Measurements from ENCODE around the gene CCDC174.
"Not testable (repeated sequence)": the region's sequence is repeated elsewhere in the genome, so short reads cannot be mapped to it uniquely, and the experiment has no call there.

Gene CCDC174

DNA sequence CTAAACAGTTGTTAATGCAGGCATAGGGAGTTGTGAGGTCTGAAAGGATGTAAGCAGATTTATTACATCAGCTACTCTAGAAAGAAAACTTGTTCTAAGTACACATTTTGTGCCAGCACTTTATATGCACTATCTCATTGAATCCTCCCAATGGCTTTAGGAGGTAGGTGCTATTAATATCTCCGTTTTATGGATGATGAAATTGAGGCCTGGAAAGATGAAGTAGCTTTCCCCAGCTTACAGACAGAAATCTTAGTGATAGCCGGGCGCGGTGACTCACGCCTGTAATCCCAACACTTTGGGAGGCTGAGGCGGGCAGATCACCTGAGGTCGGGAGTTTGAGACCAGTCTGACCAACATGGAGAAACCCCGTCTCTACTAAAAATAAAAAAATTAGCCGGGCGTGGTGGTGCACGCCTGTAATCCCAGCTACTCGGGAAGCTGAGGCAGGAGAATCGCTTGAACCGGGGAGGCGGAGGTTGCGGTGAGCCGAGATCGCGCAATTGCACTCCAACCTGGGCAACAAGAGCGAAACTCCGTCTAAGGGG is 872 bp downstream of the CCDC174 start:
- DNase-seq (ENCODE audit: low spot score): not testable (repeated sequence)

DNA sequence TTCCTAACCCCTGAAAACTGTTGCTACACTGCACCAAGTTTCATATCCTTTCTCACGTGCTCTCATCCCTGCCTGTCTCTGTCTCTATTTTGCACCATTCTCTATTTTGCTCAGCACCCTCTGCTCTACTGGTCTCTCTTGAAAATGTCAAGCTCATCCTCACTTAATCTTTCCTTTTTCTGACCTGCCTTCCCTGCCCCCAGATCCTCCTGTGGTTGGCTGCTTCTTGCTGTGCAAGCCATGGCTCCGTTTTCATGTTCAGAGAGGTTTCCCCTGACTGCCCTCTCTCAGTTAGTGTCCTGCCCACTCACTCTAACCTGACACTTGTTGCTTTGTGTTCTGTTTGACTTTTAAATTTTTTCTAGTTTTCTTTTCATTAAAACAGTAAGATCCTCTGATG is 6.0 kb downstream of the CCDC174 start:
- DNase-seq (ENCODE audit: low spot score): no peak

- no peak for DNase-seq (ENCODE audit: low spot score)
Measured at GRCh38 chr3:14658978-14659377, 7.4 kb downstream of the CCDC174 start.

DNA sequence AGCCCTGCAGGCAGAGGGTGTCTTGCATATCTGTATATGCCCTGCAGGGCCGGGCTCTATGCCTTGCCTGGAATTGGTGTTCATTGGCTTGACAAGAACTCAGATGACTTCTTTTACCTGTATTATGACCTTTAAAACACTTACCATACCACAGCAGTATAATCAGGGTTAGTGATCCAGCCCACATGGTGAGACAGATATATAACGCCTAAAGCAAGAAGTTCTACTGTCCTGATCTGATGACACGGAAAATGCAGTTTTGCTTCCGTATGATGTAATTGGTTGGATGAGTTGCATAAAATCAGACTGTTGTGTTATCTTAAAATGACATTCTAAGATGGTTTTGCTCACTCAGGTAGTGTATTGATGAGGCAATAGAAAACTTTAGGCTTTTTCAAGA is 9.4 kb downstream of the CCDC174 start:
- DNase-seq (ENCODE audit: low spot score): no peak

DNA sequence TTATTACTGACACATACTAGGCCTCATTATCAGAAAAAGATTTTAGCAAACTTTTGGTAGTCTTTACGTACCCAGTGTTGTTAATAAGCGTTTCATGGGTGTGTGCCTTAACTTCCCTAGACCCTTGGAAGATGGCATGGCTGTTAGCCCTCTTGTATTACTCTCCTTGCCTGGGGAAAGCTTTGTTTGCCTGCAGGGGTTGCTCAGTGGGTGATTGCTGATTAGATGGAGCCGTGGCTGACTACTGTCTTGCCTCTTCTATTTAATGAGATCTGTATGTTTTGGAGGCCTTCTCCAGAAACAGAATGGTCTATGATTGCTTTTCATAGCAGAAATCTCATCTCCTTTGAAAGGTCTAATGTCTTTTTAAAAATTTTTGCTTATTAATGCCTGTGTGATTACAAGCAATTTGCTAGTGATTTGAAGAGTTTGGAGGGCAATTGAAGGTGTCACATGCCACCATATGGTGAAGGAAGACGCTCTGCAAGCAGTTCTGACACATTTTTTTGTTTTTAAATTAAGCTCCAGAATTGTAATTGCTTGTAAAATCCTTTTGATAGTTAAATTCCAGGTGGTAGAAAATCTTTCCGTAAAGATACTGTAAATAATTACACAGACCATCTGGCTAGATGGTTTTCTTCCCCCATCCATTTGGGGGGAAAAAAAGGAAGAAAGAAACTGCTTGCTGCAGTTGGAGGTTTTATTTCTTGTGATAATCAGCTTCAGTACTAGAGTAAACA is 12.0 kb downstream of the CCDC174 start:
- DNase-seq (ENCODE audit: low spot score): no peak

DNA sequence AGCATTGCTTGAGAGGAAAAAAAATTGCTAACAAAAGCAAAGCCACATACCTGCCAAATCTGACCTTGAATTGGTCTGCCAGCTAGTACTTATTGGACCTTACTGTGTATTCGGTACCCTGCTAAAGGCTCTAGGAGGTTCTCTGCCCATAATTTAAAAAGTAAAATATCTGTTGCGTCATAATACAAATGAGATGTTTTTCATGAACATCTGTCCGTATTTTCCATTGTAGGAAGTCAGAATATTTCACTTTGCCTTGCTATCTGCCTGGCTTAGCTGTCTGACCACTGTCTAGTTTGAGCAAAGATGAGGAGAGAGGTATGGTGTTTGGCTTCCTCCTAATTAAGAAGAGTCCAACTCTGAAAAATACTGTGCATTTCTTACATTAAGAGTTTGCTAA is 12.6 kb downstream of the CCDC174 start:
- no peak for DNase-seq (ENCODE audit: low spot score)

GRCh38 chr3:14672588-14672987 is 21.0 kb downstream of the CCDC174 start:
- no peak for DNase-seq (ENCODE audit: low spot score)

DNA sequence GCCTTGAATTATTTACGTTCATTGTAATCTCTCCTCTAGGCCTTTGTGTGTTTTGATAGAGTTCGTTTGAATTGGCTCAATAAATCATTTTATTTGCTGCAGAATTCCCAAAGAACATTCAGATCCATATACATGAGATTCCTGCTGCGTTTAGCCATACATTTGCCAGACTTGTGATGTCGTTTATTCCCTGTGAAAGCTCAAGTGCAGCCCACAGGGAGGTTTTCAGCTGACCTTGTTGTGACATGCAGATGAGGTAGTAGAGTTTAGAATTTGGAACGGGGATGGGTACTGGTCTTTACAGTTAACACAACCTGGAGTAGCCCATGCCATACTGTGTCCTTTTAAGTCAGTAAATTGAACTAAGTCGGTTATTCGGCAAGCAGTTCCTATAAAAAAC is 23.3 kb downstream of the CCDC174 start, which contains the start of gene C3orf20:
C3orf20 (plus strand) TSS at position 301 of the 400 bp plus-strand sequence. CDS start 7,573 bp downstream, outside the sequence.
- DNase-seq (ENCODE audit: low spot score): no peak

DNA sequence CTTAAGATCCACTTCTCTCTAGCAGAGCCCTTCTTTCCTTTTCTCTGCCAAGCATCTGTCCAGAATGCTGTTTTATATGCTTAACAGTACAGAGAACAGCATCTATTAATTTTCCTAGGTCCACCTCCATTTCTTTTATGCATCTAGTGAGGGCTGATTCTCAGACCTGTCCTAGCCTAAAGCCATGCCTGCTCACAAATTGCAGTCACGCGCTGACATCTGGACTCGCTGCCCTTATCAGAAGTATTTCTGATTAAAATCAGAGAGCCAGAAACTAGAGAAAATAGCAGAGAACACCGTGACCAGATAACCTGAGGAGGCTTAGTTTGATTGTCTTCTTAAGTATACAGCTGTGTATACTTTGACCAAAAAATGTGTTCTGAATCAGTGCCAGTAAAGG is 25.3 kb downstream of the CCDC174 start:
- DNase-seq (ENCODE audit: low spot score): no peak

- DNase-seq (ENCODE audit: low spot score): no peak
Measured at GRCh38 chr3:14678015-14678503, 26.5 kb downstream of the CCDC174 start.

DNA sequence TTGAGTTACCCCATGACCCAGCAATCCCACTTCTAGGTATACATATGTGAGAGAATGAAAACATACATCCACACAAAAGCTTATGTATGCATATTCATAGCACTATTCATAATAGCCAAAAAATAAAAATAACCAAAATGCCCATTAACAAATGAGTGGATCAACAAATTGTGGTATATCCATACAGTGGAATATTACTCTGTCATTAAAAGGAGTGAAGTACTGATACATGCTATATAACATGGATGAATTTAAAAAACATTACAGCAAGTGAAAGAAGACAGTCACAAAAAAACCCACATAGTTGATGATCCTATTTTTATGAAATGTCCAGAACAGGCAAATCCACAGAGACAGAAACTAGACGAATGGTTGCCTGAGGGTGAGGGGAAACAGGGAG is 28.6 kb downstream of the CCDC174 start:
- no peak for DNase-seq (ENCODE audit: low spot score)

DNA sequence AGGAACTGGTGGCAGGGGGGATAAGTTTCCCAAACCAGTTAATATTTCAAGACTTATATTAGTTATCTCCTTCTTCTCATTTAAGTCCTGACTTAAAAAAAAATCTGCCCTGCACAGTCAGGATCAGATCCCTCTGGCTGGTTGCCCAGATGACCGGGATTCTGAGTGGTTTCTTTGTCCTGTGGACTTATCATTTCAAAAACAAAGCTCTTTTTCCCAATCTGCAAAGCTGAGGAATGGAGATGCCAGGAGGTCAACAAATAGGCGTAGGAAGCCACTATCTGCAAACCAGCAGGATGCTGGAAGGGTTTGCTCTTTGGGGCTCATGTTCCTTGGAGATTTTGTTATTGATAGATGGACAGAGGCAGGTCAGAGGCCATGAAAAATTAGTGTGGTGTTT is 29.2 kb downstream of the CCDC174 start:
- DNase-seq (ENCODE audit: low spot score): no peak

DNA sequence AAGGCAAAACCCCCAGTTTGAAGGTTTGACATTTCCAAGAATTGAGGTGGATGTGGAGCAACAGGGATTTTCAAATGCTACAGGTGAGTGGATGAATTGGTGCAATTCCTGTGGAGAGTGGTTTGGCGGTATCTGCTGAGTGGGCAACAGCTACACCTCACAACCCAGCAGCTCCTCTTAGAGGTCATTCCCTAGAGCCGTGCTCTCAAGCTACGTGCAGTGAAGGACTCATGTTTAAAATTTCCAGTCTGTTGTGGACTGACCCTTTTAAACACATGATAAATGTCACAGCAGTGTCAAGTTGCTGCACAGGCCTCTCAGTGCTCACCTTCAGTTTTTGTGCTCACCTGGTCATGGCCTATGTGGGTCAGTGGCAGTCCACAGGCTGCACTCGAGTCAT is 32.9 kb downstream of the CCDC174 start:
- DNase-seq (ENCODE audit: low spot score): no peak

DNA sequence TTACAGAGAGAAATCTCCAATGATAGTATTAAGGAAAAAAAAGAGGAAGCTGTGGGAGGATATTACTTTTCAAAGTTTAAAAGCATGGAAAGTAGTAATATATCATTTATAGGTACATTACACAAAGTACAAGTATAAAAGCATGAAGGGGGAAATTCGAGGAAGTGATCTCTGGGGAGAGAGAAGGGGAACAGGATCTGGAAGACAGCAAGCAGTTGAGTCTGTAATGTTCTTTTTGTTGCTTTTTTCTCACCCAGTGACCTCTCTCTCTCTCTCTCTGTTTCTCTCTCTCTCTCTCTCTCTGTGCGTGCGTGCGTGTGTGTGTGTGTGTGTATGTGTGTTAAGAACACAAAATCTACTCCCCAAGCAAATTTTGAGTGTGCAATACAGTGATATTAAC is 33.6 kb downstream of the CCDC174 start:
- no peak for DNase-seq (ENCODE audit: low spot score)

DNA sequence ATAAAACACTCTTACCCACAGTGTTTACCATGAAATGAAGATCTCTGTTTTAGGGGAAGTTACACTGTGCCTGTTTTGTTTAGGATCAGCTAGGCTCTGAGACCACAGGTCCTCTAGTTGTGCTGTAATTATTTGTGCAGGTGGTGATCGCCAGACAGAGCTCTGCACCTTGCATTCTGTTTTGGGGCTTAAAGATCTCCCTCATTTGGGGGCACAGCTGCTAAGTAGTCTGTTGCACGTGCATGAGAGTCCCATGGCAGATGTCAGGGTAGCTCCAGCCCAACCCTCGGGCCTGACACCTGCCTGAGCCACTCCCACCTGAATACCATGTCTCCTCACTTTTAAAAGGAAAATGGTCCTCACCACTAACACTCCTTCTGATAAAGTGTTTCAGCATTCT is 35.8 kb downstream of the CCDC174 start:
- DNase-seq (ENCODE audit: low spot score): no peak

DNA sequence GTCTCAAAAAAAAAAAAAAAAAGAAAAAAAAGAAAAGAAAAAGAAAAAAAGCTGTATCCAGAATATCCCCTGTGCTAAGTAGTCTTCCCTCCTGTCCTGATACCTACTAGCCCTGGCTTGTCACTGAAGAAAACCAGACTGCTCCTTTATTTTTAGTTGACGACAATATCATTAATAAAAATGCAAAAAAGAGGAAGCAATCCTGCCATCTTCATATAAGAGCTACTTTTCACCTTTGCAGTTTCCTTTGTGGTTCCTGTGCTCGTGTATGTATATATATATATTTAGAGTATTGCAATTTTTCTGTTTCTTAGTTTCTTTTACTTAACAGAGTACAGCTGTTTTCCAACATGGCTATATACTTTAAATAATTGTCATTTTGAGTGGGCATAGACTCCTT is 37.0 kb downstream of the CCDC174 start:
- DNase-seq (ENCODE audit: low spot score): no peak

GRCh38 chr3:14689247-14689980 is 37.9 kb downstream of the CCDC174 start:
- DNase-seq (ENCODE audit: low spot score): no peak

GRCh38 chr3:14691239-14691638 is 39.7 kb downstream of the CCDC174 start:
- no peak for DNase-seq (ENCODE audit: low spot score)

GRCh38 chr3:14691719-14692118 is 40.2 kb downstream of the CCDC174 start:
- DNase-seq (ENCODE audit: low spot score): no peak

DNA sequence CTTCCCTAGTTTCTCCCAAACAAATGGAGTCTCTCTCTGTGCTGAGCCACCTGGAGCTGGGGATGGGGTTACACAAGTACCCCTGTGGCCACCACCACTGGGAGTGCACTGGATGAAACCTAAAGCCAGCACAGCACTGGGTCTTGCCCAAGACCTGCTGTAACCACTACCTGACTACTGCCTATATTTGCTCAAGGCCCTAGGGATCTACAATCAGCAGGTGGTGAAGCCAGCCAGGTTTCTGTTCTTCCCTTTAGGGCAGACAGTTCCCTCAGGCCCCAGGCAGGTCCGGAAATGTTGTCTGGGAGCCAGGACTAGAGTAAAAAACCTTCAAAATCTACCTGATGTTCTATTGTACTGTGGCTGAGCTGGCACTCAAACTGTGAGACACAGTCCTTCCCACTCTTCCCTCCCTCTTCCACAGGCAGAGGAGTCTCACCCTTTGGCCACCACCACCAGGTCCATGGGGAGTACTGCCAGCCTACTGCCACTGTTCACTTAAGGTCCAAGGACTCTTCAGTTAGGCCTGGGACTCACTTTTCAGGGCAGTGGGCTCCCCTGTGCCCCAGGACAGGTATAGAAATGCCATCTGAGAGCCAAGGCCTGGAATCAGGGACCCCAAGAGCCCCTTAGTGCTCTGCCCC is 47.2 kb downstream of the CCDC174 start:
- no peak for DNase-seq (ENCODE audit: low spot score)

DNA sequence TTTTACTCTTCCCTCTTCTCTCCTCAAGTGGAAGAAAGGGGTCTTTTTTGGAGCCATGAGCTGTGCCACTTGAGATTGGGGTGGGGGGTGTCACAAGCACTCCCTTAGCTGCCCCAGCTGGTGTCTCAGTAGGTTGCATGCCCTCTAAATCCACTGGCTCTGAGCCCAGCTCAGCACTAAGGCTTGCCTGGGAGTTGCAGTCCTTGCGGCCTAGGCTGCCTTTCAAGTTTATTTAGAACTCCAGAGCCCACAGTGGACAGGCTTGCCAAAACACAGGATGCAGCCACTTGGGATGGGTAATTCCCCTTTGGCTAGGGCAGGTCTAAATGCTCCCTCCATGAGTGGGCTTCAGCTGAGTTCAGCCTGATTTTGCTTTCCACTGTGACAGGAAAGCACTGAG is 48.1 kb downstream of the CCDC174 start:
- DNase-seq (ENCODE audit: low spot score): no peak

DNA sequence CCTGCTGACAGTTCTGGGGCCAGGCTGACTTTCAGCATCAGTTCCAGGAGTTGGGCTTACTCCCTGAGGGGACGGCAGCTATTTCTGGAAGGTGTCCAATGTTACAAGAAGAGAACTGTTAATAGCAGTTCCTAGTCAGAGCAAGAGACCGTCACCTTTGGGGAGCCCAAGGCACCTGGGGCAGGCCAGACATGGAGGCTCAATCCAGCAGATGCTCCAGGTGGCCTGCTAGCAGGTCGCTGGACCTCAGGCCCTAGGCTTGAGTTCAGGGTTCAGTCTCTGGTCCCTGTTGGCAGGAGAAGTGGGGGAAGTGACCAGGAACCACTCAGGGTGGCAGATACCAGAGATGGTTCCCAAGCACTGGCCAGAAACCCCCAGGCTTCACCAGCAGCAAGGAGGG is 49.3 kb downstream of the CCDC174 start:
- no peak for DNase-seq (ENCODE audit: low spot score)

DNA sequence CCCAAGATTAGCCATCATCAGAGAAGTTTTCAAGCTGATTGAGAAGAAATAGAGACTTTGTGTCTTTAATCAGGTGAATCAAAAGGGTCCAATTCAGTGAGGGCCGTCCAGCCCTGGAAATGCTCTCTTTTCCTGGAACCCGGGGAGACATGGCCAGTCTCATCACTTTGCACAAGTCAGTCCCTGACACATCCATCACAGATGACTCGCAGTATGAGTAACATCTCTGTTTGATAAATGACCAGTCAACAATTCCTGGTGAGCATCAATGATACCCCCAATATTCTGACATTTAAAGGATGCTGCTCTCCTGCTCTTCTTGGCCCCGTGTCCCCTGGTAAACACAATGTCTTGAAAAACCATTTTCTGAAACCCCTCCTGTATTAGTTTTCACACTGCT is 50.1 kb downstream of the CCDC174 start:
- DNase-seq (ENCODE audit: low spot score): peak; percentile 50

Data from kidney tubule cell (primary cell).